HT-29 (cell line): ENCODE results near the gene CBX4. TPM values are rescaled to one million over a fixed set of nuclear protein-coding genes. Genes with fewer than 3 reads are reported as not detected.

ENCODE experiments used
- DNase-seq: peaks from one replicate; pipeline ENCODE4 v3.0.0-alpha.2; 2015; ENCODE audit warnings: low spot score
- total RNA-seq: library from RNA; depleted of rRNA; stranded (reverse); fragments of >200 nt; shearing (Covaris generic); gene quantifications from 2 replicates; pipeline ENCODE4 v1.2.3, GENCODE V29; 2014; rRNA removed

The CBX4 gene
- total RNA-seq, 1 experiment from 2014 or later: 71.4 TPM

DNA sequence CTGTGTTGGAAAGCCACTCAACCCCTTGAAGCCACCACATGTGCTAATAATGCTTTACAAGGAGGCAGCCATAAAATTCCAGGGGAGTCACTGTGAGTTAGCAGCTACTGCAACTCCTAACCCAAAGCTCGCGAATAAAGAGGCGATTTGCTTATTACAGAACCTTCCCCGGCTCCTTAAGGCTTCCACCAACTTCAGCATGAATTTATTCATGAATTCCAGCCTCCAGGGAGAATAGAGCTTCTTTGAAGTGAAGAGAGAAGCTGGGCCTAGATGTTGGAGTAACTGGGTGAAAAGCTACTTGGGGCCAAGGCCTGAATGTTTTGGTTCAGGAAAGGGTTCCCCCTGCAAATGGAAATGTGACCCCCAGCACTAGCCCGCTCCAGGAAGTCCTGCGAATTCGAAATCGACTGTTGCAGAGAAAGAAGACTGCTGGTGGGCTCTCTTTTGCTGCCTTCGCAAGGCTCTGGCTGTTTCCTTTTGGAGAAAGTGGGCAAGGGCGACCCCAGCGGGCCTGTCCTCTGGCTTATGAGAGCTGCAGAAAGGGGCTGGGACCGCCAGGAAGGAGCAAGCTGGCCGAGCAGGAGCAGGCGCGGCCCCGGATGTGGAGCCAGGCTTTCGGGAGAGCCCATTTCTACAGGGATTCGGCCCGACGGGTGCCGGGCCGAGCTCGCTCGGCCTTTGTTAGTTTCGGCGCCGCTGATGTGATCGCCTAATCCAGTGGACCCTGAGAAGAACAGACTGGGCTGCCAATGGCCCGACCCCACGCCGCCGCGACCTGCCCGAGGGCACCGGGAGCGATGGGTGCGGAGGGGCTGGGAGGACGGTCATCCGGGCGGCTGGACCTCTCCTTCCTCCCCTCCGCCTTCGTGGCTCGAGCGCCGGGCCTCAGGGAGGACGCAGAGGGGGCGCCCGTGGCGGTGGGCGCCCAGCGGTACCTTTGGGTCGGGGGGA, 50.0 kb downstream of the CBX4 start:
- no peak for DNase-seq

DNA sequence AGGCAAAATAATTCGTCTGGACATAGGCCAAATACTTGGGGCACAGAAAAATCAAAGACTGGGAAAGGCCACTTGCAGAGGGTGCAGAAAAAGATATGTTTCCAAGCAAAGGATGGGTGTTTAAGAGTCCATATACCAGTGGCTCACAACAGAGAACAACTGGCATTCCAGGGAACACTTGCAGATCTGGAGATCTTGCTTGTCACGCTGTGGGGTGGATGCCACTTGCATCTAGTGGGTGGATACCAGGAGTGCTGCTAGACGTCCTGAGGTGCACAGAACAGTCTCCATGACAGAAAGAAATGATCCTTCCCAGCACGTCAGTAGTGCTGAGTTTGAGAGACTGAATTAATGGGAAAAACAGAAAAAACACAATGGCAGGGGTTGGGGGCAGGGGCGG, 50.8 kb downstream of the CBX4 start:
- no peak for DNase-seq

DNA sequence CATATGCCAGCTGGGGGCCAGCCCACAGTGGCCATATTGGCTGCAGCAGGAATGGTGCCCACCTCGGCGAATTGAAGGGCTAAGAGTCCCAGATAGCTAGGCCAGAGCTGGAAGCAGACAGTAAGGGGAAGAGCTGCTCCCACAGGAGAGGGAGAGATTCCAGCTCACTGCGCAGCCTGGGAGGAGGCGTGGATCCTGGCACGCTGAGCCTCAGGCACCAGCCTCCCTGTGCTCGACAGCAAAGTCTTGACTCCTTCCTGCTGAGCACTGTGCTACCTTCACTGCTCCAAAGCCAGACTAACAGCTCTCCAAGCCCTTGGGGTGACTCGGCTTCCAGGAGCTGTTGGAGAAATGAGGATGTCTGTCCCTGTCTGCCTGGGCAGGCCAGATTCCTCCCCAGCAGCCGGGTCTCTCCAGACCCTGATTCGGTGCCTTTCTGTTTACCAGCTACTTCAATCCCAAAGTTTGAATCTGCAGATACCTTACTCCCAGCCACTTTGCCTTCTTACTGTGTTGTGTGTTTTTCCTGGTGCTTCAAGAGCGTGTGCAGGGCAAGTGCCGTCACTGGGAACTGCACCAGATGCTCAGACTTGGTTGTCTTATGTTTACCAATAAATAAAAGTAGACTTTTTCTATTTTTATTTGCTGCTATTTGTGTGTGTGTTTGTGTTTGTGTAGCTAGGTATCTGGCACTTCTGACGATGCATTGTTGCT, 52.2 kb downstream of the CBX4 start:
- DNase-seq: no peak

DNA sequence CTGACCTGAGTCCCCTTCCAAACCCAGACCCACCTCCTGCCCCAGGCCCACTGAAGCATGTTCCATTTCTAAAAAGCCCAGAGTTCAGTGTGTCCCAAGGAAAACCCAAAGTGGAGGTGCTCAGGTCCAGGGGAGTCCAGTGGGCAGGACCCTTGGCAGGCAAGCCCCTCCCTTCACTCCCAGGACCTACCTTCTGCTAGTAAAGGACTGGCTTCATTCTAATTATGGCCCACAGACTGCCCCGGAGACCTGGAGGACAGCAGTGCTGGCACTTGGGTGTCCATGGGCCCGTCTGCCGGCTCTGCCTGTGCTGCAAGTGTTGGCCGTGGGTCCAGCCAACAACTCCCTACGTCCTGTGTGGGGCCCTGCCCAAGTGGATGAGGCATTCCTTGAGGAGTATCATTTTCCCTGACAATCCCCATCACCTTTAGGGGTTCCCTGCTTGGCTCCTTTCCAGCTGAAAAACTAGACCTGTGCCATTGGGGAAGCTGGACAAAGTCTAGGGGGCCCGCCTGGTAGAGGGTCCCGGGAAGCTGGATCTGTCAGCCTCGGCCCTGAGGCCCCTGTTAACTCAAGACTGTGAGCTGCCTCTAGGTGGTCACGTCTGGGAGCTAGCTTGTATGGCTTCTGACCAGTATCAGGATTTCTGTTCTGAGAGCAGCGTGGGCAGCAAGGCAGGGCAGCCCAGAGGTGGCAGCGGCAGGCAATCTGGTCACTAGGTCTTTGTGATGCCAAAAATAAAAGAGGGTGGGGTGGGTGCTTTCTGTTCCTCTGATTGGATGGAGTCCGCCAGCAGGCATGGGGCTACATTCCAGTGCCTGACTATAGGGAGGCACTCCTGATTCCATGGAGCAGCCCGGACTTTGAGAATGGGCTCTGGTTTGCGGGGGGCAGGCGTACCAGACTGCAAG, 53.1 kb downstream of the CBX4 start:
- DNase-seq: no peak

DNA sequence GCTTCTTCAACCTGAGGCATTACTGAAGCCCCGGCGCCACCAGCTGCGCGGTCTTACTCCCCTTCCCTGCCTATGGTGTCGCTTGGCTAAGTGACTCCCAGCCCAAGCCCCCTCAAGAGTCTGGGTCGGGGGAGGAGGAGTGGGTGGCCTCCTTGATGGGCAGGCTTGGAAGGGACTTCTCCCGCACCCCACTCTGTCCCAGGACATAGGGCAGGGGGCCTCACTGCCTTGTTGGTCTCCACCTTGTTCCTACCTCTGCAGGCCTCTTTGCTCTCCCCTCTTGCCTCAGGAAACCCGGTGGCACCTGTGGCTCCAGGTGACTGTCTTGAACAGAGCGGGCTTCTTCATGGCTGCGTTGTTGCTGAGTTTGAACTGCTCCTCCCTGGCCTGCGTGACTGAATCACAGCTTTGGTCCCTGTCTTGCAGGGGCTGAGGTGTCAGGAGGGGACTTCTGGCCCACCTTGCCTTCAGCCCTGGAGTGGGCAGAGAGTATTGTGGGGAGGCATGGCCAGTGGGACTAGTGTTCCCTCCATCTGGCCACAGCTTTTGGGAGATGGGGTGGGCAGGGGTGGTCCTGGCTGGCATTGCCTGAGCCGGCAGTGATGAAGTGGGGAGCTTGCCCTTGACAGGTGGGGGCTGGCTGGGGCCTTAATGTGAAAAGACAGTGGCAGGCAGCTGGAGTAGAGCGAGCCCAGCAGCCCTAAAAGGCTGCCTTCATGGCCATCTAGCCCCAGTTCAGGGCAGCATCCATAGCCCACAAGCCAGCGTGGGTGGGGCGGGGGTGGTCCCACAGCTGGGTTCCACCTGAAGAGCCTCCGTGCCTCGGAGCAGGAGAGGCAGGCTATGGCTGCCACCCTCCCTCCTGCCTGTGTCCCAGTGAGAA, 54.0 kb downstream of the CBX4 start:
- DNase-seq: no peak

DNA sequence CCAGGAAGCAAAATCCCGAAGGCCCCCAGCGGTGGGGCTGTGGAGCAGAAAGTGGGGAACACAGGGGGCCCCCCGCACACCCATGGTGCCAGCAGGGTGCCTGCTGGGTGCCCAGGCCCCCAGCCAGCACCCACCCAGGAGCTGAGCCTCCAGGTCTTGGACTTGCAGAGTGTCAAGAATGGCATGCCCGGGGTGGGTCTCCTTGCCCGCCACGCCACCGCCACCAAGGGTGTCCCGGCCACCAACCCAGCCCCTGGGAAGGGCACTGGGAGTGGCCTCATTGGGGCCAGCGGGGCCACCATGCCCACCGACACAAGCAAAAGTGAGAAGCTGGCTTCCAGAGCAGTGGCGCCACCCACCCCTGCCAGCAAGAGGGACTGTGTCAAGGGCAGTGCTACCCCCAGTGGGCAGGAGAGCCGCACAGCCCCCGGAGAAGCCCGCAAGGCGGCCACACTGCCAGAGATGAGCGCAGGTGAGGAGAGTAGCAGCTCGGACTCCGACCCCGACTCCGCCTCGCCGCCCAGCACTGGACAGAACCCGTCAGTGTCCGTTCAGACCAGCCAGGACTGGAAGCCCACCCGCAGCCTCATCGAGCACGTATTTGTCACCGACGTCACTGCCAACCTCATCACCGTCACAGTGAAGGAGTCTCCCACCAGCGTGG, 54.8 kb downstream of the CBX4 start:
- no peak for DNase-seq

DNA sequence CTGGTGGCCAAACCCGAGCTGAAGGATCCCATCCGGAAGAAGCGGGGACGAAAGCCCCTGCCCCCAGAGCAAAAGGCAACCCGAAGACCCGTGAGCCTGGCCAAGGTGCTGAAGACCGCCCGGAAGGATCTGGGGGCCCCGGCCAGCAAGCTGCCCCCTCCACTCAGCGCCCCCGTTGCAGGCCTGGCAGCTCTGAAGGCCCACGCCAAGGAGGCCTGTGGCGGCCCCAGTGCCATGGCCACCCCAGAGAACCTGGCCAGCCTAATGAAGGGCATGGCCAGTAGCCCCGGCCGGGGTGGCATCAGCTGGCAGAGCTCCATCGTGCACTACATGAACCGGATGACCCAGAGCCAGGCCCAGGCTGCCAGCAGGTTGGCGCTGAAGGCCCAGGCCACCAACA, 55.3 kb downstream of the CBX4 start:
- no peak for DNase-seq

Other genes starting within 250 kb of the CBX4 start
- gene RBFOX3, start 228.4 kb downstream of the CBX4 start, total RNA-seq: not detected in 2 replicates
- gene ENPP7, start 108.5 kb downstream of the CBX4 start, total RNA-seq: not detected in 2 replicates
- 9.5 and 13.4 TPM in 2 replicates for gene CBX2, start 61.3 kb downstream of the CBX4 start, total RNA-seq
- gene CBX8, start 42.4 kb downstream of the CBX4 start, total RNA-seq: 14.4 and 14.9 TPM in 2 replicates
- 24.3 and 24.6 TPM in 2 replicates for gene TBC1D16, start 196.4 kb upstream of the CBX4 start, total RNA-seq
- gene CCDC40, start 197.2 kb upstream of the CBX4 start, total RNA-seq: 5.5 and 7.0 TPM in 2 replicates